ENCODE results near the gene CD99.

- TF ChIP-seq CTCF (IDR thresholded peaks at IDR 0.05): no peak
- TF ChIP-seq EZH2 (IDR thresholded peaks at IDR 0.05; ENCODE audit: borderline replicate concordance, insufficient read depth, low read depth, low read length, poor library complexity, severe bottlenecking): no peak
Observed at GRCh38 chrX:2767631-2768455, 76.7 kb downstream of the CD99 start.

Measured in B cell (primary cell).